Trophoblast cell (in vitro differentiated cells and primary cell): ENCODE measurements around the gene DAB1.

Experiments used
- DNase-seq, 2 donors: peaks; one replicate each; pipeline ENCODE4 v3.0.0-alpha.2; 2016
- H2AFZ ChIP-seq: 2 replicates; pipeline ENCODE4 v1.6.1; 2013; ENCODE audit warnings: low read length, moderate library complexity, mild to moderate bottlenecking; ENCODE audit not compliant: insufficient read depth, poor library complexity
- H2AK5ac ChIP-seq: 2 replicates; pipeline ENCODE4 v1.6.1; 2013; ENCODE audit warnings: mild to moderate bottlenecking, low read length
- H2BK120ac ChIP-seq: 2 replicates; pipeline ENCODE4 v1.6.1; 2013; ENCODE audit warnings: low read length, mild to moderate bottlenecking, moderate library complexity; ENCODE audit not compliant: insufficient read depth, poor library complexity
- H2BK12ac ChIP-seq: 2 replicates; pipeline ENCODE4 v1.6.1; 2013; ENCODE audit warnings: mild to moderate bottlenecking, low read length, moderate library complexity
- H2BK5ac ChIP-seq: 2 replicates; pipeline ENCODE4 v1.6.1; 2013; ENCODE audit warnings: low read length, low read depth, moderate library complexity, mild to moderate bottlenecking; ENCODE audit not compliant: poor library complexity
- H3K14ac ChIP-seq: 2 replicates; pipeline ENCODE4 v1.6.1; 2013; ENCODE audit warnings: mild to moderate bottlenecking, low read length
- H3K18ac ChIP-seq: 2 replicates; pipeline ENCODE4 v1.6.1; 2013; ENCODE audit warnings: mild to moderate bottlenecking, low read length
- H3K23ac ChIP-seq: 2 replicates; pipeline ENCODE4 v1.6.1; 2013; ENCODE audit warnings: low read length
- H3K27ac ChIP-seq: 2 replicates; pipeline ENCODE4 v1.5.1; 2013; ENCODE audit warnings: low read depth, mild to moderate bottlenecking, inconsistent platforms, low read length, moderate library complexity
- H3K27me3 ChIP-seq: 2 replicates; pipeline ENCODE4 v1.6.1; 2013; ENCODE audit warnings: inconsistent platforms, mild to moderate bottlenecking, low read length, moderate library complexity; ENCODE audit not compliant: insufficient read depth
- H3K36me3 ChIP-seq, 2 experiments: 1 replicate in 1 of 2; 2 replicates in 1 of 2; pipeline ENCODE4 v1.6.1; 2013; ENCODE audit warnings: low read length in 2 of 2, mild to moderate bottlenecking in 2 of 2, moderate library complexity in 1 of 2; ENCODE audit not compliant: insufficient read depth in 2 of 2, control insufficient read depth in 1 of 2
- H3K4ac ChIP-seq: 2 replicates; pipeline ENCODE4 v1.6.1; 2013; ENCODE audit warnings: low read depth, mild to moderate bottlenecking, low read length, moderate library complexity
- H3K4me1 ChIP-seq, 2 experiments: 1 replicate in 1 of 2; 2 replicates in 1 of 2; pipeline ENCODE4 v1.6.1; 2013; ENCODE audit warnings: low read length in 2 of 2, mild to moderate bottlenecking in 2 of 2, moderate library complexity in 1 of 2; ENCODE audit not compliant: insufficient read depth in 2 of 2, control insufficient read depth in 1 of 2
- H3K4me2 ChIP-seq: 2 replicates; pipeline ENCODE4 v1.6.1; 2013; ENCODE audit warnings: inconsistent platforms, mild to moderate bottlenecking, low read length, moderate library complexity
- H3K4me3 ChIP-seq: 2 replicates; pipeline ENCODE4 v1.5.1; 2013; ENCODE audit warnings: mild to moderate bottlenecking, low read depth, low read length, inconsistent platforms
- H3K79me1 ChIP-seq: one replicate; pipeline ENCODE4 v1.6.1; 2013; ENCODE audit warnings: low read length
- H3K79me2 ChIP-seq: 2 replicates; pipeline ENCODE4 v1.6.1; 2013; ENCODE audit warnings: low read length, mild to moderate bottlenecking; ENCODE audit not compliant: control insufficient read depth, insufficient read depth, poor library complexity
- H3K9ac ChIP-seq: 2 replicates; pipeline ENCODE4 v1.6.1; 2013; ENCODE audit warnings: mild to moderate bottlenecking, low read length
- H3K9me3 ChIP-seq: 2 replicates; pipeline ENCODE4 v1.6.1; 2013; ENCODE audit warnings: low read depth, mild to moderate bottlenecking, control low read depth, inconsistent platforms, low read length; ENCODE audit not compliant: insufficient read depth
- H4K12ac ChIP-seq: 2 replicates; pipeline ENCODE4 v1.6.1; 2013; ENCODE audit warnings: low read depth, mild to moderate bottlenecking, low read length, moderate library complexity
- H4K8ac ChIP-seq: 2 replicates; pipeline ENCODE4 v1.6.1; 2013; ENCODE audit warnings: low read depth, mild to moderate bottlenecking, low read length, moderate library complexity
- H4K91ac ChIP-seq: one replicate; pipeline ENCODE4 v1.6.1; 2013; ENCODE audit warnings: low read depth, mild to moderate bottlenecking, low read length, moderate library complexity
- WGBS: extraction: QIAGEN DNeasy Blood & Tissue Kit; methylation state at CpG from one replicate; pipeline ENCODE4 v1.1.7; 2013; ENCODE audit warnings: missing lambda C conversion rate; ENCODE audit not compliant: insufficient read length, insufficient coverage; ENCODE audit errors: extremely low coverage; 5-methylcytosine and 5-hydroxymethylcytosine counted together

Gene DAB1

DNA sequence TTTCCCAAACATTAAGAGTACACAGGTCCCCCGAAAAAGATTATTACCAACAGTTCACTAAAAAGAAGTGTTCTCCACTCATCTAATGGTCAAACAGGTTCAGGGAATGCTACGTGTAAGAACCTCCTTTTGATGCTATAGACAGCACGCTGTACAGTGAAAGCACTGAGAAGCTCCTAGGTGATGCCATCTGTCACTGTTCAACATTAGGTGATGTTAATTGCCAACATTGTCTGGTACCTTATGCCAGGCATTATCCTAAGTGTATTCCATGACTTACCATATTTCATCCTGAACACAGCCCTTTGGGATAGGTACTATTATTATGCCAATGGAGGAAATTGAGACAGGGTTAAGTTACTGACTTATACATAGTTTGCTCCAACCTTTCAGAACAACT, 82.1 kb downstream of the DAB1 start:
- Histone ChIP-seq H3K27me3 (no peaks in the 10 kb centered on the region), H3K79me1 (no peaks in the 10 kb centered on the region), H3K9me3 (peaks cover 2% of the 10 kb centered on the region), H3K36me3 (no peaks in the 10 kb centered on the region), H3K27ac (no peak overlapping the region), H2BK12ac (no peak overlapping the region), H3K9ac (no peak overlapping the region), H2AFZ (no peak overlapping the region), H3K79me2 (no peaks in the 10 kb centered on the region), H3K14ac (no peak overlapping the region), H3K4me3 (no peak overlapping the region), H2AK5ac (no peak overlapping the region), H3K4me1 (no peaks in the 10 kb centered on the region), H4K8ac (no peak overlapping the region), H4K91ac (no peak overlapping the region), H3K4me2 (no peak overlapping the region), H3K4ac (no peak overlapping the region), H3K18ac (no peak overlapping the region), H2BK120ac (no peak overlapping the region), H2BK5ac (no peak overlapping the region), H3K23ac (no peak overlapping the region), H4K12ac (no peak overlapping the region)
- no CpG with 5 or more reads among the region's 3 CpGs for WGBS
- no peak for DNase-seq

- H4K91ac ChIP-seq = no peak overlapping the region
These were observed 83.4 kb downstream of the DAB1 start for GRCh38 chr1:57340334-57341070.

GRCh38 chr1:57337623-57338022, 86.2 kb downstream of the DAB1 start:
- WGBS = no CpG with 5 or more reads among the region's 3 CpGs
- Histone ChIP-seq H4K12ac (no peak overlapping the region), H3K4me1 (no peaks in the 10 kb centered on the region), H3K36me3 (no peaks in the 10 kb centered on the region), H4K91ac (no peak overlapping the region), H3K9ac (no peak overlapping the region), H3K4me2 (no peak overlapping the region), H3K79me1 (no peaks in the 10 kb centered on the region), H3K4ac (no peak overlapping the region), H4K8ac (no peak overlapping the region), H3K14ac (no peak overlapping the region), H2BK12ac (no peak overlapping the region), H2BK120ac (no peak overlapping the region), H2BK5ac (no peak overlapping the region), H3K27me3 (no peaks in the 10 kb centered on the region), H2AFZ (no peak overlapping the region), H2AK5ac (no peak overlapping the region), H3K18ac (no peak overlapping the region), H3K23ac (no peak overlapping the region), H3K79me2 (no peaks in the 10 kb centered on the region), H3K27ac (no peak overlapping the region), H3K4me3 (no peak overlapping the region), H3K9me3 (no peaks in the 10 kb centered on the region)
- DNase-seq = no peak

More at GRCh38 chr1:57340334-57341070, 83.4 kb downstream of the DAB1 start:
- WGBS = no CpG with 5 or more reads among the region's 6 CpGs
- no peak overlapping the region for H3K9ac ChIP-seq
- no peak overlapping the region for H2BK5ac ChIP-seq
- no peaks in the 10 kb centered on the region for H3K4me1 ChIP-seq
- H3K23ac ChIP-seq = no peak overlapping the region
- no peak overlapping the region for H4K8ac ChIP-seq
- H3K4me2 ChIP-seq = no peak overlapping the region
- no peak overlapping the region for H2BK12ac ChIP-seq
- H3K79me1 ChIP-seq = no peaks in the 10 kb centered on the region
- no peak overlapping the region for H2AFZ ChIP-seq
- H3K27ac ChIP-seq = no peak overlapping the region
- H3K79me2 ChIP-seq = no peaks in the 10 kb centered on the region
- no peak overlapping the region for H3K4ac ChIP-seq
- no peak overlapping the region for H2BK120ac ChIP-seq
- no peak overlapping the region for H3K14ac ChIP-seq
- no peak overlapping the region for H4K12ac ChIP-seq
- H3K36me3 ChIP-seq = no peaks in the 10 kb centered on the region
- no peak overlapping the region for H2AK5ac ChIP-seq
- no peak overlapping the region for H3K4me3 ChIP-seq
- H3K9me3 ChIP-seq = peaks cover 2% of the 10 kb centered on the region
- no peak for DNase-seq
- no peaks in the 10 kb centered on the region for H3K27me3 ChIP-seq
- no peak overlapping the region for H3K18ac ChIP-seq

GRCh38 chr1:57336793-57337192, 87.1 kb downstream of the DAB1 start:
- no peak overlapping the region for H3K23ac ChIP-seq
- no peak overlapping the region for H4K12ac ChIP-seq
- no peaks in the 10 kb centered on the region for H3K4me1 ChIP-seq
- H3K9ac ChIP-seq = no peak overlapping the region
- H3K4ac ChIP-seq = no peak overlapping the region
- H3K14ac ChIP-seq = no peak overlapping the region
- H3K27ac ChIP-seq = no peak overlapping the region
- H3K36me3 ChIP-seq = no peaks in the 10 kb centered on the region
- H3K4me3 ChIP-seq = no peak overlapping the region
- H4K8ac ChIP-seq = no peak overlapping the region
- H2AFZ ChIP-seq = no peak overlapping the region
- no peaks in the 10 kb centered on the region for H3K79me1 ChIP-seq
- DNase-seq = no peak
- no peak overlapping the region for H2AK5ac ChIP-seq
- no peak overlapping the region for H2BK120ac ChIP-seq
- H3K79me2 ChIP-seq = no peaks in the 10 kb centered on the region
- WGBS = no CpG with 5 or more reads among the region's 2 CpGs
- H4K91ac ChIP-seq = no peak overlapping the region
- H3K27me3 ChIP-seq = no peaks in the 10 kb centered on the region
- no peak overlapping the region for H2BK12ac ChIP-seq
- no peak overlapping the region for H2BK5ac ChIP-seq
- no peaks in the 10 kb centered on the region for H3K9me3 ChIP-seq
- H3K18ac ChIP-seq = no peak overlapping the region
- H3K4me2 ChIP-seq = no peak overlapping the region
